ENCODE measurements around the gene RACK1. TPM values are rescaled to one million over a fixed set of nuclear protein-coding genes. Genes with fewer than 3 reads are reported as not detected.

The RACK1 gene
- total and polyA plus RNA-seq, 8 donors = 814 to 3,034 (median 2,078) TPM

- Histone ChIP-seq H3K4me3 (peak overlapping the region; percentile 69 to 79 (median 75)), H3K27me3 (no peaks in the 10 kb centered on the region), H3K9me3 (no peaks in the 10 kb centered on the region), H3K36me3 (peaks cover 0 to 30% (median 18%) of the 10 kb centered on the region in 4 donors), H3K27ac (peak overlapping the region; percentile 49 to 98 (median 96)), H3K4me1 (peaks cover 52 to 76% (median 74%) of the 10 kb centered on the region in 4 donors)
- 36 to 65% (median 43%) methylated on average over 4 of the region's 4 CpGs for WGBS, 5 donors
- no peak for TF ChIP-seq EP300 (IDR thresholded peaks at IDR 0.05)
- TF ChIP-seq POLR2AphosphoS5 (IDR thresholded peaks at IDR 0.05) = no peak
- no peak for TF ChIP-seq CTCF (IDR thresholded peaks at IDR 0.05)
- TF ChIP-seq POLR2A (IDR thresholded peaks at IDR 0.05) = no peak
- DNase-seq = no peak
- intact Hi-C loops (cut with DNase I; ENCODE audit: low total_unique reads) = no loop called here
Observed at GRCh38 chr5:181248277-181248676, 4.6 kb upstream of the RACK1 start.

- intact Hi-C loops (cut with DNase I; ENCODE audit: low total_unique reads) = no loop called here
Observed at GRCh38 chr5:181246276-181247049, 2.8 kb upstream of the RACK1 start.

GRCh38 chr5:181245427-181246275 lies 1.9 kb upstream of the RACK1 start:
- DNase-seq = no peak
- peak overlapping the region; percentile 96 to 99 (median 97) for H3K27ac ChIP-seq
- H3K9me3 ChIP-seq = no peaks in the 10 kb centered on the region
- intact Hi-C loops (cut with DNase I; ENCODE audit: low total_unique reads) = no loop called here
- H3K27me3 ChIP-seq = no peaks in the 10 kb centered on the region
- peaks cover 17 to 21% (median 19%) of the 10 kb centered on the region in 4 donors for H3K36me3 ChIP-seq
- 20 to 32% (median 24%) methylated on average over 27 to 34 of the region's 34 CpGs for WGBS, 5 donors
- peaks cover 53 to 74% (median 70%) of the 10 kb centered on the region in 4 donors for H3K4me1 ChIP-seq
- peak overlapping the region; percentile 69 to 79 (median 75) for H3K4me3 ChIP-seq
- no peak for TF ChIP-seq POLR2A (IDR thresholded peaks at IDR 0.05)
- TF ChIP-seq EP300 (IDR thresholded peaks at IDR 0.05) = no peak
- TF ChIP-seq POLR2AphosphoS5 (IDR thresholded peaks at IDR 0.05) = no peak
- no peak for TF ChIP-seq CTCF (IDR thresholded peaks at IDR 0.05)

More at GRCh38 chr5:181246276-181247049, 2.8 kb upstream of the RACK1 start:
- WGBS, 5 donors = 0 to 1% (median 0%) methylated on average over 53 to 55 of the region's 55 CpGs
- Histone ChIP-seq H3K9me3 (no peaks in the 10 kb centered on the region), H3K27me3 (no peaks in the 10 kb centered on the region), H3K27ac (peak overlapping the region; percentile 96 to 99 (median 97)), H3K4me3 (peak overlapping the region; percentile 69 to 79 (median 75)), H3K4me1 (peaks cover 53 to 74% (median 70%) of the 10 kb centered on the region in 4 donors), H3K36me3 (peaks cover 10 to 21% (median 16%) of the 10 kb centered on the region in 4 donors)
- TF ChIP-seq POLR2AphosphoS5 (IDR thresholded peaks at IDR 0.05) = peak; percentile 50 to 94 (median 91)
- TF ChIP-seq CTCF (IDR thresholded peaks at IDR 0.05) = no peak
- TF ChIP-seq EP300 (IDR thresholded peaks at IDR 0.05) = no peak
- TF ChIP-seq POLR2A (IDR thresholded peaks at IDR 0.05) = peak in 1 of 4 donors; percentile 9
- peak; percentile 91 to 97 for DNase-seq

GRCh38 chr5:181243018-181243563 lies 615 bp downstream of the RACK1 start:
- H3K4me3 ChIP-seq = peak overlapping the region; percentile 64 to 89 (median 68)
- no peaks in the 10 kb centered on the region for H3K27me3 ChIP-seq
- H3K9me3 ChIP-seq = no peaks in the 10 kb centered on the region
- intact Hi-C loops (cut with DNase I; ENCODE audit: low total_unique reads) = no loop called here
- 0 to 1% (median 1%) methylated on average over 12 to 25 of the region's 25 CpGs for WGBS, 5 donors
- peaks cover 42 to 46% (median 43%) of the 10 kb centered on the region in 4 donors for H3K36me3 ChIP-seq
- no peak for DNase-seq
- H3K4me1 ChIP-seq = peaks cover 36 to 70% (median 61%) of the 10 kb centered on the region in 4 donors
- peak overlapping the region; percentile 85 to 98 (median 96) for H3K27ac ChIP-seq
- TF ChIP-seq EP300 (IDR thresholded peaks at IDR 0.05) = no peak
- TF ChIP-seq CTCF (IDR thresholded peaks at IDR 0.05) = no peak
- no peak for TF ChIP-seq POLR2A (IDR thresholded peaks at IDR 0.05)
- no peak for TF ChIP-seq POLR2AphosphoS5 (IDR thresholded peaks at IDR 0.05)
